Neutrophil (primary cell): ENCODE measurements around the gene TMEM250.

ENCODE experiments used
- H3K27ac ChIP-seq: fragments of 200-600 bp; sonication (generic); 2 replicates; pipeline ENCODE4 v1.5.1; 2016; ENCODE audit warnings: mild to moderate bottlenecking, moderate library complexity
- H3K27me3 ChIP-seq: fragments of 200-600 bp; sonication (generic); 2 replicates; pipeline ENCODE4 v1.6.0; 2016; ENCODE audit warnings: mild to moderate bottlenecking
- H3K36me3 ChIP-seq: fragments of 200-600 bp; sonication (generic); 2 replicates; pipeline ENCODE4 v1.5.1; 2017
- H3K4me1 ChIP-seq, 2 experiments: fragments of 200-600 bp in 1 of 2; sonication (generic) in 1 of 2; 1 replicate in 1 of 2; 2 replicates in 1 of 2; pipeline versions ENCODE4 v1.5.1 to v1.6.1; 2013 to 2016; ENCODE audit warnings: low read depth in 1 of 2, low read length in 1 of 2, mild to moderate bottlenecking in 1 of 2, moderate library complexity in 1 of 2; ENCODE audit not compliant: control insufficient read depth in 1 of 2, insufficient read depth in 1 of 2
- H3K4me3 ChIP-seq, 2 experiments: fragments of 200-600 bp in 1 of 2; sonication (generic) in 1 of 2; 1 replicate in 1 of 2; 2 replicates in 1 of 2; pipeline ENCODE4 v1.5.1; 2013 to 2016; ENCODE audit warnings: low read depth in 1 of 2, low read length in 1 of 2, mild to moderate bottlenecking in 1 of 2, moderate library complexity in 1 of 2
- H3K9me3 ChIP-seq: fragments of 200-600 bp; sonication (generic); 2 replicates; pipeline ENCODE4 v1.5.1; 2016
- TF ChIP-seq, protein P1 (sequence below): fragments of 200-600 bp; sonication (generic); IDR thresholded peaks from 2 replicates; pipeline ENCODE4 v1.5.1; 2016; ENCODE audit warnings: antibody characterized with exemption

TMEM250 gene

DNA sequence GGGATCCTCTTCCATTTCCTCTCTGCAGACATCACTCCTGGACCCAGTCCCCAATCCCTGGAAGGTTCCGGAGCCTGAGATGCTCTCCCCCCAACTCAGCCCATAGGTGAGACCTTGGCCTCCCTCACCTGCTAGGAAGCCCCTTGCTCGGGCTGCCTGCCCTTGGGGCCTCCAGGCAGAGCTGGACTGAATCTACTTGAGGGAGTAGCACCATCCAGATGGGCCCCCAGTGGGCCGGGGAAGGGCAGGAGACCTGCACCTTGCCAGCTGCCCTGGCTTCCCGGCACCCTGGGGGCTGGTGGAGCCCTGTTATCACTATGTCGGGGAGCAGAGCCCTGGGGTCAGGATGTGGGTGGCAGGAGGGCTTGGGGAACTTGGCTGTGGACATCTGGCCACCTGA lies 26.9 kb upstream of the TMEM250 start:
- H3K36me3 ChIP-seq: no peaks in the 10 kb centered on the region
- peaks cover 25% of the 10 kb centered on the region for H3K27me3 ChIP-seq
- H3K27ac ChIP-seq: no peak overlapping the region
- no peaks in the 10 kb centered on the region for H3K4me1 ChIP-seq
- H3K9me3 ChIP-seq: no peaks in the 10 kb centered on the region
- TF ChIP-seq, protein P1, sequence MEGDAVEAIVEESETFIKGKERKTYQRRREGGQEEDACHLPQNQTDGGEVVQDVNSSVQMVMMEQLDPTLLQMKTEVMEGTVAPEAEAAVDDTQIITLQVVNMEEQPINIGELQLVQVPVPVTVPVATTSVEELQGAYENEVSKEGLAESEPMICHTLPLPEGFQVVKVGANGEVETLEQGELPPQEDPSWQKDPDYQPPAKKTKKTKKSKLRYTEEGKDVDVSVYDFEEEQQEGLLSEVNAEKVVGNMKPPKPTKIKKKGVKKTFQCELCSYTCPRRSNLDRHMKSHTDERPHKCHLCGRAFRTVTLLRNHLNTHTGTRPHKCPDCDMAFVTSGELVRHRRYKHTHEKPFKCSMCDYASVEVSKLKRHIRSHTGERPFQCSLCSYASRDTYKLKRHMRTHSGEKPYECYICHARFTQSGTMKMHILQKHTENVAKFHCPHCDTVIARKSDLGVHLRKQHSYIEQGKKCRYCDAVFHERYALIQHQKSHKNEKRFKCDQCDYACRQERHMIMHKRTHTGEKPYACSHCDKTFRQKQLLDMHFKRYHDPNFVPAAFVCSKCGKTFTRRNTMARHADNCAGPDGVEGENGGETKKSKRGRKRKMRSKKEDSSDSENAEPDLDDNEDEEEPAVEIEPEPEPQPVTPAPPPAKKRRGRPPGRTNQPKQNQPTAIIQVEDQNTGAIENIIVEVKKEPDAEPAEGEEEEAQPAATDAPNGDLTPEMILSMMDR: no peak
- no peak overlapping the region for H3K4me3 ChIP-seq

DNA sequence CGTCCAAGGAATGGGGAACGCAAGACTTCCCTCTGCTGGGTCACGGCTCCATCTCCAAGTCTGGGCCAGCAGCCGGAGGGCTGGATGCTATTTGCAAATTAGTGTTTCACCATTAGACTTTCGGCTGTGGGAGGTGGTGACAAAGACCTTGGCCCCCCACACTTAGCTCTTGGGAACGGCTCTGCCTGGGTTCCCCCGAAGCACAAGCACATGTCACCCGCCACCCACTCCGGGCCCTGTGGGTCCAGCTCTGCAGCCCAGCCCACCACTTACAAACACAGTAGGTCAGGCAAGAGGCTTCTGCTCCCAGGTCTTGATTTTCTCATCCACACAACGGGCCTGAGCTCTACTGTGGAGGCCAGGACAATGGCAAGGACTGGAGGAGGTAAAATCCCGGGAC lies 25.8 kb upstream of the TMEM250 start:
- no peaks in the 10 kb centered on the region for H3K9me3 ChIP-seq
- no peaks in the 10 kb centered on the region for H3K36me3 ChIP-seq
- H3K27me3 ChIP-seq: peaks cover 25% of the 10 kb centered on the region
- H3K4me3 ChIP-seq: no peak overlapping the region
- no peaks in the 10 kb centered on the region for H3K4me1 ChIP-seq
- H3K27ac ChIP-seq: no peak overlapping the region
- TF ChIP-seq, protein P1: no peak

DNA sequence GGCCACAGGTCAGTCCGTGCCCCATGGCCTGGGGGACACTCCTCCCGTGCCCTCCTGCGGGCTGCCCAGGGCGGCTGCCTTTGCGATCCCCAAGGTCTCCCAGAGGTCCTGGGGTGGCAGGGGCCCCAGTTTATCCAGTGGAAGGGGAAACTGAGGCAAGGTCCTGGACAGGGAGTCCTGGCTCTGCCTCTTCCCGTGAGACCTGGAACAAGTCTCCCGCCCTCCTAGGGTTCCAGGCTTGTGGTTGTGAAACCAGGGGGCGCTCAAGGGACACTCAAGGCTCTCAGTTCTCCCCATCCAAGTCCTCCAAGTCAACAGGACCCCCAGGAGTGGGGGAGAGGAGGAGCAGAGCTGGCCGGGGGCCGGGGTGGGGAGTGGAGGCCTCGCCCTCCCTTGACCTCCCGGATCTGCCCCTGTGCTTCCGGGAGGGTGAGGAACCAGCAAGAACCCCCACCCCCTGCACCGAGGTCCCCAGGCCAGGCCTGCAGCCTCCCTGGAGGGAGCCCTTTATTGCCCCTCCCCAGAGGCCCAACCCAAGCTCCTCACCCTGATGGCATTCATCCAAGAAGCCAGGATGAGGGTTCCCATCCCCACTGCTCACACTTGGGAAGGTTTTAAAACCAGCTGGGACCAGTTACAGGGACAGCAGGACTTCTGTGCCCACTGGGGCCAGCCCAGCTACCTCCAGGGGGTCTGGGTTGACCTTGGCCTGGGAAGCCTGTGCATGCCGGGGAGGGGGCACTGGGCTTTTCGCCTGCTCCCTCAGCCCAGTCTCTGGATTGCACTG lies 24.7 kb upstream of the TMEM250 start:
- Histone ChIP-seq H3K36me3 (no peaks in the 10 kb centered on the region), H3K4me1 (no peaks in the 10 kb centered on the region), H3K27me3 (peaks cover 22% of the 10 kb centered on the region), H3K9me3 (no peaks in the 10 kb centered on the region), H3K27ac (no peak overlapping the region), H3K4me3 (no peak overlapping the region)
- TF ChIP-seq, protein P1: no peak

DNA sequence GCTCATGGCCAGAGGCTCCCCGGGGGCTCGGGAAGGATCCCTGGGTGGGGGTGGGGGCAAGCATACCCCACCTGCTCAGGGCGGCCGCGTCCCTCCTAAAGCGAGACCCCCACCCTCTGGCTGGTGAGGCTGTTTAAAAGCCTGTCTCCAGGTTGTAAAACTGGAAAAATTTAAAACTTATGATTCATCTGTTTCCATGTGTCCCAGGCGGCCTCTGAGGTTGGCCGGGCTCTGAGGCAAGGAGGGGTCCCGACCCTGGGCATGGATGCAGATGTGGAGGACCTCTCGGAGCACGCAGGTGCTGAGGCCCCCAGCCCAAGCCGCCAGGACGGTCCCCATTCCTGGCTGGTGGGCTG lies 24.2 kb upstream of the TMEM250 start:
- no peaks in the 10 kb centered on the region for H3K4me1 ChIP-seq
- TF ChIP-seq, protein P1: no peak
- H3K27me3 ChIP-seq: peaks cover 22% of the 10 kb centered on the region
- H3K36me3 ChIP-seq: no peaks in the 10 kb centered on the region
- no peaks in the 10 kb centered on the region for H3K9me3 ChIP-seq
- H3K27ac ChIP-seq: no peak overlapping the region
- H3K4me3 ChIP-seq: no peak overlapping the region

DNA sequence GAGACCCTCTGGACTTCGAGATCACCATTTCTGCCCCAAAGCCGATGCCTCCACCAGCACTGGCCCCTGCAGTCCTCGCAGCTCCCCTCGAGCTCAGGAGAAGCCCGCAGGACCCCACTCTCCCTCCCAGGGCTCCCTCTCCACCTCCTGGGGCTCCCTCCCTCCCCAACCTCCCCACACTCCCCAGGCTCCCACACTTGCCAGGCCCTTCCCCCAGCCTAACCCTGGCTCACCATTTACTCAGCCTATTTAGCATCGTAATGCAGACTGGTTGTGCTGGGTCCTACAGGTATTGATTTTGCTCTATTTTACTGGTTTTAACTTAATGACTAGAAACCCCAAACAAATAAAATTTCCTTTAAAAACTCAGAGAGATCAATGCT lies 23.7 kb upstream of the TMEM250 start:
- Histone ChIP-seq H3K27ac (no peak overlapping the region), H3K9me3 (no peaks in the 10 kb centered on the region), H3K4me1 (no peaks in the 10 kb centered on the region), H3K36me3 (no peaks in the 10 kb centered on the region), H3K4me3 (no peak overlapping the region), H3K27me3 (peaks cover 22% of the 10 kb centered on the region)
- TF ChIP-seq, protein P1: no peak
